GM23338 (cell line): ENCODE results near the gene MAPK14. TPM values are rescaled to one million over a fixed set of nuclear protein-coding genes. Genes with fewer than 3 reads are reported as not detected.
A peak's percentile ranks its signal among the peaks of the same experiment; 100 is the strongest.

ENCODE experiments used
- ATAC-seq: fragments of 200-7000 bp; cut with Tn5 transposase; 3 replicates; pipeline ENCODE4 v1.9.1; 2020
- DNase-seq: peaks from one replicate; pipeline ENCODE4 v3.0.0-alpha.2; 2015; ENCODE audit warnings: low spot score
- H2AFZ ChIP-seq: fragments of 200-600 bp; sonication (generic); 2 replicates; pipeline ENCODE4 v1.8.0; 2016; ENCODE audit warnings: antibody characterized with exemption, mild to moderate bottlenecking, moderate library complexity
- H3F3A ChIP-seq: fragments of 200-600 bp; sonication (generic); replicated peaks from 2 replicates; pipeline ENCODE4 v1.8.0; 2017; ENCODE audit warnings: antibody characterized with exemption, mixed run types, low read depth
- H3K27ac ChIP-seq: fragments of 200-600 bp; sonication (generic); 2 replicates; pipeline ENCODE4 v1.6.1; 2016; ENCODE audit warnings: low read depth
- H3K27me3 ChIP-seq: fragments of 200-600 bp; sonication (generic); 2 replicates; pipeline ENCODE4 v1.8.0; 2016; ENCODE audit warnings: mild to moderate bottlenecking, mixed run types, moderate library complexity; ENCODE audit not compliant: insufficient read depth
- H3K36me3 ChIP-seq: fragments of 200-600 bp; sonication (generic); 2 replicates; pipeline ENCODE4 v1.8.0; 2016; ENCODE audit warnings: mild to moderate bottlenecking; ENCODE audit not compliant: insufficient read depth
- H3K4me1 ChIP-seq: fragments of 200-600 bp; sonication (generic); 2 replicates; pipeline ENCODE4 v1.8.0; 2016; ENCODE audit warnings: mild to moderate bottlenecking, moderate library complexity; ENCODE audit not compliant: insufficient read depth
- H3K4me2 ChIP-seq: fragments of 200-600 bp; sonication (generic); 2 replicates; pipeline ENCODE4 v1.7.1; 2017; ENCODE audit warnings: mixed run types
- H3K4me3 ChIP-seq: fragments of 200-600 bp; sonication (generic); 2 replicates; pipeline ENCODE4 v1.6.1; 2016; ENCODE audit warnings: mixed run types
- H3K79me2 ChIP-seq: fragments of 200-600 bp; sonication (generic); replicated peaks from 2 replicates; pipeline ENCODE4 v1.8.0; 2017; ENCODE audit warnings: mild to moderate bottlenecking; ENCODE audit not compliant: insufficient read depth
- H3K9me2 ChIP-seq: fragments of 200-600 bp; sonication (generic); 2 replicates; pipeline ENCODE4 v1.8.0; 2017; ENCODE audit not compliant: insufficient read depth
- H4K20me1 ChIP-seq: fragments of 200-600 bp; sonication (generic); replicated peaks from 2 replicates; pipeline ENCODE4 v1.8.0; 2017; ENCODE audit warnings: mild to moderate bottlenecking; ENCODE audit not compliant: insufficient read depth
- H3K27ac Mint-ChIP-seq: 2 replicates; pipeline ENCODE4 v1.8.0; 2020; ENCODE audit warnings: inconsistent platforms, mild to moderate bottlenecking, moderate library complexity, mixed read lengths
- H3K27me3 Mint-ChIP-seq: 3 replicates; pipeline ENCODE4 v1.8.0; 2022; ENCODE audit warnings: low read depth, mild to moderate bottlenecking, moderate library complexity, mixed read lengths, inconsistent platforms; ENCODE audit not compliant: insufficient read depth, poor library complexity
- H3K36me3 Mint-ChIP-seq: 3 replicates; pipeline ENCODE4 v1.8.0; 2021; ENCODE audit warnings: low read depth, mild to moderate bottlenecking, inconsistent platforms, moderate library complexity, mixed read lengths
- H3K4me1 Mint-ChIP-seq: 3 replicates; pipeline ENCODE4 v1.8.0; 2020; ENCODE audit warnings: mild to moderate bottlenecking, inconsistent platforms, mixed read lengths
- H3K4me3 Mint-ChIP-seq: 3 replicates; pipeline ENCODE4 v1.8.0; 2021; ENCODE audit warnings: moderate library complexity, mild to moderate bottlenecking, inconsistent platforms, mixed read lengths
- H3K9me3 Mint-ChIP-seq: 3 replicates; pipeline ENCODE4 v1.8.0; 2020; ENCODE audit warnings: moderate library complexity, mild to moderate bottlenecking, inconsistent platforms, mixed read lengths
- JUNB ChIP-seq: IDR thresholded peaks from one replicate; pipeline ENCODE4 v1.6.1; 2016; ENCODE audit warnings: antibody characterized with exemption; ENCODE audit not compliant: unreplicated experiment
- NANOG ChIP-seq: IDR thresholded peaks from 2 replicates; pipeline ENCODE4 v1.6.1; 2016; ENCODE audit warnings: antibody characterized with exemption, borderline replicate concordance
- POLR2AphosphoS5 ChIP-seq: IDR thresholded peaks from 2 replicates; pipeline ENCODE4 v1.6.1; 2016; ENCODE audit warnings: antibody characterized with exemption, low read depth
- STAT1 ChIP-seq: IDR thresholded peaks from one replicate; pipeline ENCODE4 v1.6.1; 2016; ENCODE audit warnings: antibody characterized with exemption; ENCODE audit not compliant: unreplicated experiment
- ZNF331 ChIP-seq: fragments of 250-450 bp; sonication (Bioruptor Pico); IDR thresholded peaks from 2 replicates; pipeline ENCODE4 v1.5.0; 2020; ENCODE audit warnings: low read depth, mild to moderate bottlenecking, moderate library complexity
- ZNF462 ChIP-seq: fragments of 250-450 bp; sonication (Bioruptor Pico); IDR thresholded peaks from 2 replicates; pipeline ENCODE4 v1.5.0; 2020; ENCODE audit warnings: mild to moderate bottlenecking, moderate library complexity
- polyA plus RNA-seq: library from polyadenylated mRNA; unstranded; fragments of >200 nt; fragmentation: Nextera tagmentation; extraction: Ambion mirVana; gene quantifications from 2 replicates; pipeline ENCODE4 v1.2.1, GENCODE V29; 2016
- total RNA-seq: library from RNA; depleted of rRNA; stranded (reverse); fragments of >200 nt; shearing (Covaris generic); gene quantifications from 2 replicates; pipeline ENCODE4 v1.2.3, GENCODE V29; 2014
- TF ChIP-seq, protein P1 (sequence below), 2 experiments: fragments of 200-600 bp in 1 of 2; sonication (generic) in 1 of 2; conservative IDR thresholded peaks; 2 replicates each; pipeline versions ENCODE4 v1.5.1 to v1.6.1; 2016 to 2017; ENCODE audit warnings: antibody characterized with exemption in 2 of 2, low read depth in 2 of 2, mild to moderate bottlenecking in 2 of 2, moderate library complexity in 1 of 2

MAPK14 gene
- total and polyA plus RNA-seq, 2 experiments from 2014 or later = 8.8 to 44.5 TPM

GRCh38 chr6:36094238-36094637 lies 66.6 kb downstream of the MAPK14 start (continued):
- TF ChIP-seq ZNF462 (CRISPR knock-in tag) = no peak
- no peak for TF ChIP-seq STAT1
- no peak for TF ChIP-seq POLR2AphosphoS5
- no peak for TF ChIP-seq NANOG
- no peak for TF ChIP-seq ZNF331 (CRISPR knock-in tag)

GRCh38 chr6:36094753-36095496 lies 67.3 kb downstream of the MAPK14 start:
- H3K27ac Mint-ChIP-seq = no peak overlapping the region; the same call in 1 of the 2 replicates
- H3K4me3 Mint-ChIP-seq = no peak overlapping the region
- H3K9me3 Mint-ChIP-seq = no peaks in the 10 kb centered on the region
- Histone ChIP-seq H3K27me3 (no peaks in the 10 kb centered on the region), H2AFZ (no peak overlapping the region), H4K20me1 (no peaks in the 10 kb centered on the region; the same call in 1 of the 2 replicates), H3F3A (no peaks in the 10 kb centered on the region), H3K4me1 (no peaks in the 10 kb centered on the region; the same call in 1 of the 2 replicates), H3K27ac (no peak overlapping the region), H3K36me3 (no peaks in the 10 kb centered on the region), H3K4me2 (no peak overlapping the region), H3K9me2 (no peaks in the 10 kb centered on the region), H3K79me2 (no peaks in the 10 kb centered on the region), H3K4me3 (no peak overlapping the region)
- H3K4me1 Mint-ChIP-seq = peaks cover 9% of the 10 kb centered on the region
- H3K36me3 Mint-ChIP-seq = no peaks in the 10 kb centered on the region
- H3K27me3 Mint-ChIP-seq = peaks cover 2% of the 10 kb centered on the region
- DNase-seq = peak; percentile 88
- no peak for TF ChIP-seq JUNB
- TF ChIP-seq, protein P1, sequence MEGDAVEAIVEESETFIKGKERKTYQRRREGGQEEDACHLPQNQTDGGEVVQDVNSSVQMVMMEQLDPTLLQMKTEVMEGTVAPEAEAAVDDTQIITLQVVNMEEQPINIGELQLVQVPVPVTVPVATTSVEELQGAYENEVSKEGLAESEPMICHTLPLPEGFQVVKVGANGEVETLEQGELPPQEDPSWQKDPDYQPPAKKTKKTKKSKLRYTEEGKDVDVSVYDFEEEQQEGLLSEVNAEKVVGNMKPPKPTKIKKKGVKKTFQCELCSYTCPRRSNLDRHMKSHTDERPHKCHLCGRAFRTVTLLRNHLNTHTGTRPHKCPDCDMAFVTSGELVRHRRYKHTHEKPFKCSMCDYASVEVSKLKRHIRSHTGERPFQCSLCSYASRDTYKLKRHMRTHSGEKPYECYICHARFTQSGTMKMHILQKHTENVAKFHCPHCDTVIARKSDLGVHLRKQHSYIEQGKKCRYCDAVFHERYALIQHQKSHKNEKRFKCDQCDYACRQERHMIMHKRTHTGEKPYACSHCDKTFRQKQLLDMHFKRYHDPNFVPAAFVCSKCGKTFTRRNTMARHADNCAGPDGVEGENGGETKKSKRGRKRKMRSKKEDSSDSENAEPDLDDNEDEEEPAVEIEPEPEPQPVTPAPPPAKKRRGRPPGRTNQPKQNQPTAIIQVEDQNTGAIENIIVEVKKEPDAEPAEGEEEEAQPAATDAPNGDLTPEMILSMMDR (conservative IDR thresholded peaks at IDR 0.05; ENCODE audit: low read depth in 2 of 2) = peak; percentile 97
- ATAC-seq = peak; percentile 96
